Measurements from ENCODE around the gene SAMD9L. TPM values are rescaled to one million over a fixed set of nuclear protein-coding genes. Genes with fewer than 3 reads are reported as not detected.
A peak's percentile ranks its signal among the peaks of the same experiment; 100 is the strongest.

The SAMD9L gene
- total RNA-seq, 4 donors from 2014 or later = 2.8 to 10.4 (median 6.7) TPM

- no peak for DNase-seq
- WGBS, 2 donors = 61 to 65% methylated on average over 3 of the region's 3 CpGs
- TF ChIP-seq CTCF (IDR thresholded peaks at IDR 0.05) = no peak
- TF ChIP-seq POLR2A (IDR thresholded peaks at IDR 0.05) = no peak
Observed at GRCh38 chr7:93159490-93159889, 11.3 kb upstream of the SAMD9L start.

GRCh38 chr7:93156884-93157283 is 8.7 kb upstream of the SAMD9L start:
- WGBS, 2 donors = 38 to 42% methylated on average over 1 of the region's 1 CpG
- Histone ChIP-seq H3K9me3 (no peaks in the 10 kb centered on the region), H3K27me3 (no peaks in the 10 kb centered on the region), H3K27ac (no peak overlapping the region), H3K4me3 (no peak overlapping the region), H3K36me3 (no peaks in the 10 kb centered on the region), H3K4me1 (peaks cover 0 to 15% (median 0%) of the 10 kb centered on the region in 3 donors)
- TF ChIP-seq CTCF (IDR thresholded peaks at IDR 0.05) = no peak
- TF ChIP-seq POLR2A (IDR thresholded peaks at IDR 0.05) = no peak
- no peak for DNase-seq
- intact Hi-C loops (cut with DNase I) = no loop called here

More at GRCh38 chr7:93159490-93159889, 11.3 kb upstream of the SAMD9L start:
- Histone ChIP-seq H3K4me1 (no peaks in the 10 kb centered on the region), H3K36me3 (no peaks in the 10 kb centered on the region), H3K27ac (no peak overlapping the region), H3K4me3 (no peak overlapping the region), H3K27me3 (no peaks in the 10 kb centered on the region), H3K9me3 (no peaks in the 10 kb centered on the region)
- intact Hi-C loops (cut with DNase I) = no loop called here

GRCh38 chr7:93150200-93150835 is 2.1 kb upstream of the SAMD9L start:
- intact Hi-C loops (cut with DNase I) = no loop called here
- H3K27me3 ChIP-seq = no peaks in the 10 kb centered on the region
- 92 to 95% methylated on average over 1 of the region's 1 CpG for WGBS, 2 donors
- no peak for DNase-seq
- H3K36me3 ChIP-seq = no peaks in the 10 kb centered on the region
- no peaks in the 10 kb centered on the region for H3K9me3 ChIP-seq
- H3K4me3 ChIP-seq = no peak overlapping the region
- H3K4me1 ChIP-seq = peaks cover 0 to 66% (median 12%) of the 10 kb centered on the region in 3 donors
- TF ChIP-seq CTCF (IDR thresholded peaks at IDR 0.05) (no peak), POLR2A (IDR thresholded peaks at IDR 0.05) (no peak)
- peak overlapping the region in 1 of 4 donors; percentile 17 for H3K27ac ChIP-seq

- H3K27me3 ChIP-seq = no peaks in the 10 kb centered on the region
- peaks cover 0 to 12% (median 0%) of the 10 kb centered on the region in 3 donors for H3K36me3 ChIP-seq
- peak overlapping the region in 3 of 4 donors; percentile 27 to 69 (median 66) for H3K27ac ChIP-seq
- TF ChIP-seq CTCF (IDR thresholded peaks at IDR 0.05) (no peak), POLR2A (IDR thresholded peaks at IDR 0.05) (no peak)
- no peaks in the 10 kb centered on the region for H3K9me3 ChIP-seq
- 80 to 91% methylated on average over 3 of the region's 3 CpGs for WGBS, 2 donors
- peaks cover 0 to 66% (median 12%) of the 10 kb centered on the region in 3 donors for H3K4me1 ChIP-seq
- peak overlapping the region in 2 of 4 donors; percentile 37 to 68 for H3K4me3 ChIP-seq
- intact Hi-C loops (cut with DNase I) = no loop called here
- no peak for DNase-seq
Observed at GRCh38 chr7:93148727-93149126, 542 bp upstream of the SAMD9L start.

GRCh38 chr7:93147363-93147762 is 822 bp downstream of the SAMD9L start:
- Histone ChIP-seq H3K27me3 (no peaks in the 10 kb centered on the region), H3K4me1 (peaks cover 0 to 52% (median 12%) of the 10 kb centered on the region in 3 donors), H3K9me3 (no peaks in the 10 kb centered on the region), H3K36me3 (peaks cover 0 to 26% (median 0%) of the 10 kb centered on the region in 3 donors), H3K27ac (peak overlapping the region; percentile 27 to 69 (median 54)), H3K4me3 (peak overlapping the region; percentile 19 to 68 (median 38))
- intact Hi-C loops (cut with DNase I) = no loop called here
- WGBS, 2 donors = 2 to 8% methylated on average over 3 of the region's 3 CpGs
- DNase-seq = no peak
- TF ChIP-seq CTCF (IDR thresholded peaks at IDR 0.05) (no peak), POLR2A (IDR thresholded peaks at IDR 0.05) (no peak)

Data from esophagus squamous epithelium (tissue), 5 donors.